HepG2 (cell line): ENCODE data around the gene ADGRB2.

Experiments used
- POLR2AphosphoS5 ChIP-seq: IDR thresholded peaks from 2 replicates; pipeline ENCODE4 v1.6.1; 2012; ENCODE audit warnings: low read depth, low read length
- TF ChIP-seq, protein P1 (sequence below): sonication (generic); formaldehyde crosslinking; IDR thresholded peaks from 2 replicates; pipeline ENCODE4 v1.5.0; 2020; ENCODE audit warnings: mild to moderate bottlenecking, missing genetic modification reagents, moderate library complexity
- TF ChIP-seq, protein P2 (sequence below): sonication (generic); formaldehyde crosslinking; IDR thresholded peaks from 2 replicates; pipeline ENCODE4 v1.4.0; 2020; ENCODE audit warnings: missing genetic modification reagents, borderline replicate concordance

- TF ChIP-seq POLR2AphosphoS5 = no peak
- TF ChIP-seq, protein P1, sequence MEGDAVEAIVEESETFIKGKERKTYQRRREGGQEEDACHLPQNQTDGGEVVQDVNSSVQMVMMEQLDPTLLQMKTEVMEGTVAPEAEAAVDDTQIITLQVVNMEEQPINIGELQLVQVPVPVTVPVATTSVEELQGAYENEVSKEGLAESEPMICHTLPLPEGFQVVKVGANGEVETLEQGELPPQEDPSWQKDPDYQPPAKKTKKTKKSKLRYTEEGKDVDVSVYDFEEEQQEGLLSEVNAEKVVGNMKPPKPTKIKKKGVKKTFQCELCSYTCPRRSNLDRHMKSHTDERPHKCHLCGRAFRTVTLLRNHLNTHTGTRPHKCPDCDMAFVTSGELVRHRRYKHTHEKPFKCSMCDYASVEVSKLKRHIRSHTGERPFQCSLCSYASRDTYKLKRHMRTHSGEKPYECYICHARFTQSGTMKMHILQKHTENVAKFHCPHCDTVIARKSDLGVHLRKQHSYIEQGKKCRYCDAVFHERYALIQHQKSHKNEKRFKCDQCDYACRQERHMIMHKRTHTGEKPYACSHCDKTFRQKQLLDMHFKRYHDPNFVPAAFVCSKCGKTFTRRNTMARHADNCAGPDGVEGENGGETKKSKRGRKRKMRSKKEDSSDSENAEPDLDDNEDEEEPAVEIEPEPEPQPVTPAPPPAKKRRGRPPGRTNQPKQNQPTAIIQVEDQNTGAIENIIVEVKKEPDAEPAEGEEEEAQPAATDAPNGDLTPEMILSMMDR = no peak
- TF ChIP-seq, protein P2, sequence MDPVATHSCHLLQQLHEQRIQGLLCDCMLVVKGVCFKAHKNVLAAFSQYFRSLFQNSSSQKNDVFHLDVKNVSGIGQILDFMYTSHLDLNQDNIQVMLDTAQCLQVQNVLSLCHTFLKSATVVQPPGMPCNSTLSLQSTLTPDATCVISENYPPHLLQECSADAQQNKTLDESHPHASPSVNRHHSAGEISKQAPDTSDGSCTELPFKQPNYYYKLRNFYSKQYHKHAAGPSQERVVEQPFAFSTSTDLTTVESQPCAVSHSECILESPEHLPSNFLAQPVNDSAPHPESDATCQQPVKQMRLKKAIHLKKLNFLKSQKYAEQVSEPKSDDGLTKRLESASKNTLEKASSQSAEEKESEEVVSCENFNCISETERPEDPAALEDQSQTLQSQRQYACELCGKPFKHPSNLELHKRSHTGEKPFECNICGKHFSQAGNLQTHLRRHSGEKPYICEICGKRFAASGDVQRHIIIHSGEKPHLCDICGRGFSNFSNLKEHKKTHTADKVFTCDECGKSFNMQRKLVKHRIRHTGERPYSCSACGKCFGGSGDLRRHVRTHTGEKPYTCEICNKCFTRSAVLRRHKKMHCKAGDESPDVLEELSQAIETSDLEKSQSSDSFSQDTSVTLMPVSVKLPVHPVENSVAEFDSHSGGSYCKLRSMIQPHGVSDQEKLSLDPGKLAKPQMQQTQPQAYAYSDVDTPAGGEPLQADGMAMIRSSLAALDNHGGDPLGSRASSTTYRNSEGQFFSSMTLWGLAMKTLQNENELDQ (CRISPR knock-in tag) = no peak
Measured at GRCh38 chr1:31765516-31765915, 1.4 kb upstream of the ADGRB2 start.
